H1 (cell line): ENCODE measurements around the gene CABP2. TPM values are rescaled to one million over a fixed set of nuclear protein-coding genes. Genes with fewer than 3 reads are reported as not detected.

Source experiments
- CTCF ChIA-PET: fragments of 300-600 bp; sonication (Branson Sonifier 250); formaldehyde crosslinking; loops from one replicate; lab custom pipeline; 2021; ENCODE audit not compliant: partially characterized antibody; lab: Charles Lee
- POLR2A ChIA-PET: fragments of 300-600 bp; sonication (Branson Sonifier 250); formaldehyde crosslinking; loops from one replicate; lab custom pipeline; 2021; ENCODE audit warnings: inconsistent platforms; ENCODE audit not compliant: partially characterized antibody; lab: Charles Lee
- DNase-seq, 2 experiments: peaks; one replicate each; pipeline versions ENCODE4 v3.0.0 to v3.0.0-alpha.2; 2010 to 2022; ENCODE audit warnings: low spot score in 2 of 2, low read depth in 1 of 2, mixed read lengths in 1 of 2
- FAIRE-seq: peaks from 2 replicates; lab custom pipeline; 2011; peaks lifted over from hg19 to GRCh38; lab: Jason Lieb, UNC
- H2AFZ ChIP-seq: 2 replicates; pipeline ENCODE4 v1.8.1; 2012; ENCODE audit warnings: low read length, inconsistent platforms
- H2AK5ac ChIP-seq: 2 replicates; pipeline ENCODE4 v1.6.1; 2013; ENCODE audit warnings: low read depth, low read length
- H2BK120ac ChIP-seq: replicated peaks from 2 replicates; pipeline ENCODE3; 2013; ENCODE audit warnings: low read depth, low read length, inconsistent platforms
- H2BK12ac ChIP-seq: 2 replicates; pipeline ENCODE4 v1.6.1; 2013; ENCODE audit warnings: low read depth, low read length
- H2BK15ac ChIP-seq: 2 replicates; pipeline ENCODE4 v1.6.1; 2013; ENCODE audit warnings: low read length
- H2BK20ac ChIP-seq: 2 replicates; pipeline ENCODE4 v1.6.1; 2013; ENCODE audit warnings: low read length
- H2BK5ac ChIP-seq: 2 replicates; pipeline ENCODE4 v1.6.1; 2013; ENCODE audit warnings: low read depth, low read length
- H3K14ac ChIP-seq: 2 replicates; pipeline ENCODE4 v1.6.1; 2013; ENCODE audit warnings: inconsistent platforms; ENCODE audit not compliant: insufficient read length
- H3K18ac ChIP-seq: 2 replicates; pipeline ENCODE4 v1.6.1; 2013; ENCODE audit warnings: low read length; ENCODE audit errors: extremely low read depth
- H3K23ac ChIP-seq: 2 replicates; pipeline ENCODE4 v1.6.1; 2013; ENCODE audit warnings: inconsistent platforms; ENCODE audit not compliant: insufficient read length
- H3K23me2 ChIP-seq: 2 replicates; pipeline ENCODE4 v1.6.1; 2013; ENCODE audit warnings: low read depth, low read length
- H3K27ac ChIP-seq: 2 replicates; pipeline ENCODE4 v1.6.1; 2011; ENCODE audit warnings: low read depth, low read length, inconsistent platforms
- H3K27me3 ChIP-seq, 4 experiments: replicated peaks in 1 of 4; 1 replicate in 1 of 4; 2 replicates in 3 of 4; pipeline versions ENCODE4 v1.6.1 to v1.8.1; 2011 to 2013; ENCODE audit warnings: low read length in 3 of 4, mild to moderate bottlenecking in 3 of 4, inconsistent platforms in 2 of 4, mixed read lengths in 2 of 4, moderate library complexity in 1 of 4; ENCODE audit not compliant: control insufficient read depth in 3 of 4, insufficient read depth in 3 of 4; ENCODE audit errors: extremely low read depth in 1 of 4
- H3K36me3 ChIP-seq, 4 experiments: 2 replicates each; pipeline versions ENCODE4 v1.6.1 to v1.8.1; 2011 to 2013; ENCODE audit warnings: mild to moderate bottlenecking in 4 of 4, low read length in 3 of 4, moderate library complexity in 2 of 4, control low read depth in 1 of 4, inconsistent platforms in 1 of 4; ENCODE audit not compliant: insufficient read depth in 4 of 4, control insufficient read depth in 2 of 4
- H3K4ac ChIP-seq: replicated peaks from 2 replicates; pipeline ENCODE3; 2013; ENCODE audit warnings: low read length, low read depth, mixed read lengths, inconsistent platforms; ENCODE audit not compliant: insufficient read length
- H3K4me1 ChIP-seq, 4 experiments: replicated peaks in 1 of 4; 1 replicate in 1 of 4; 2 replicates in 3 of 4; pipeline versions ENCODE4 v1.6.1 to v1.8.1; 2011 to 2013; ENCODE audit warnings: low read length in 3 of 4, inconsistent platforms in 2 of 4, mixed read lengths in 1 of 4; ENCODE audit not compliant: insufficient read depth in 4 of 4, control insufficient read depth in 3 of 4
- H3K4me2 ChIP-seq, 2 experiments: 2 replicates each; pipeline versions ENCODE4 v1.6.1 to v1.8.1; 2011 to 2013; ENCODE audit warnings: low read depth in 2 of 2, low read length in 2 of 2, control low read depth in 1 of 2, inconsistent platforms in 1 of 2, mild to moderate bottlenecking in 1 of 2; ENCODE audit not compliant: insufficient read depth in 1 of 2
- H3K4me3 ChIP-seq, 4 experiments: fragments of 200-600, 300-600 bp in 1 of 4; sonication (generic), shearing (Covaris generic), sonication (Bioruptor Twin) in 1 of 4; 2 replicates each; pipeline versions ENCODE4 v1.5.1 to v1.8.1; 2011 to 2016; ENCODE audit warnings: low read length in 4 of 4, low read depth in 3 of 4, control low read depth in 2 of 4, inconsistent platforms in 2 of 4, mild to moderate bottlenecking in 2 of 4, mixed read lengths in 1 of 4, moderate library complexity in 1 of 4; ENCODE audit not compliant: insufficient read depth in 2 of 4; ENCODE audit errors: extremely low read depth in 1 of 4
- H3K56ac ChIP-seq: replicated peaks from 2 replicates; pipeline ENCODE3; 2013; ENCODE audit warnings: low read depth, mild to moderate bottlenecking, mixed read lengths, low read length, inconsistent platforms; ENCODE audit not compliant: insufficient read length
- H3K79me1 ChIP-seq: 2 replicates; pipeline ENCODE4 v1.6.1; 2013; ENCODE audit warnings: low read depth, low read length, control low read depth
- H3K79me2 ChIP-seq, 2 experiments: 2 replicates each; pipeline versions ENCODE4 v1.6.1 to v1.8.1; 2012 to 2013; ENCODE audit warnings: low read length in 2 of 2, mild to moderate bottlenecking in 2 of 2, inconsistent platforms in 1 of 2; ENCODE audit not compliant: insufficient read depth in 2 of 2, control insufficient read depth in 1 of 2
- H3K9ac ChIP-seq, 4 experiments: replicated peaks in 1 of 4; 1 replicate in 1 of 4; 2 replicates in 3 of 4; pipeline versions ENCODE4 v1.6.1 to v1.8.1; 2011 to 2013; ENCODE audit warnings: low read depth in 3 of 4, low read length in 3 of 4, control low read depth in 2 of 4, mild to moderate bottlenecking in 2 of 4, moderate library complexity in 2 of 4, inconsistent platforms in 1 of 4; ENCODE audit errors: extremely low read depth in 1 of 4
- H3K9me3 ChIP-seq, 2 experiments: 2 replicates each; pipeline versions ENCODE4 v1.6.1 to v1.8.1; 2012 to 2013; ENCODE audit warnings: mild to moderate bottlenecking in 2 of 2, moderate library complexity in 2 of 2, control low read depth in 1 of 2, inconsistent platforms in 1 of 2, low read depth in 1 of 2, low read length in 1 of 2, mixed read lengths in 1 of 2; ENCODE audit not compliant: insufficient read depth in 2 of 2
- H4K20me1 ChIP-seq, 2 experiments: replicated peaks in 1 of 2; 2 replicates each; pipeline versions ENCODE3 to v1.8.1; 2011 to 2013; ENCODE audit warnings: inconsistent platforms in 2 of 2, low read length in 2 of 2, mild to moderate bottlenecking in 1 of 2; ENCODE audit not compliant: insufficient read depth in 2 of 2, control insufficient read depth in 1 of 2
- H4K5ac ChIP-seq: 2 replicates; pipeline ENCODE4 v1.6.1; 2013; ENCODE audit warnings: low read length, low read depth, mixed read lengths, inconsistent platforms; ENCODE audit not compliant: insufficient read length
- H4K8ac ChIP-seq: 2 replicates; pipeline ENCODE4 v1.8.0; 2013; ENCODE audit warnings: mild to moderate bottlenecking, moderate library complexity, low read length, inconsistent platforms; ENCODE audit not compliant: insufficient read depth; ENCODE audit errors: extremely low read depth
- H4K91ac ChIP-seq: replicated peaks from 2 replicates; pipeline ENCODE3; 2013; ENCODE audit warnings: low read length, mixed read lengths, inconsistent platforms; ENCODE audit not compliant: insufficient read length
- CBX5 ChIP-seq: fragments of 300-800, 300-1000 bp; sonication (generic); IDR thresholded peaks from 2 replicates; pipeline ENCODE4 v1.7.1; 2016; ENCODE audit warnings: antibody characterized with exemption, low read length, low read depth
- EGR1 ChIP-seq: IDR thresholded peaks from 2 replicates; pipeline ENCODE4 v1.6.1; 2011; ENCODE audit warnings: low read depth, low read length, borderline replicate concordance
- MAX ChIP-seq: IDR thresholded peaks from 2 replicates; pipeline ENCODE4 v1.6.1; 2012; ENCODE audit warnings: inconsistent platforms
- SP4 ChIP-seq: IDR thresholded peaks from 2 replicates; pipeline ENCODE4 v1.6.1; 2012; ENCODE audit warnings: low read length, inconsistent platforms
- WGBS, 2 experiments: shearing (Covaris generic) in 1 of 2; methylation state at CpG; one replicate each; pipeline versions ENCODE4 v1.1.6 to v1.1.7; 2013 to 2015; ENCODE audit warnings: low lambda C conversion rate in 2 of 2, mixed read lengths in 2 of 2, inconsistent platforms in 1 of 2, low coverage in 1 of 2, missing lambda C conversion rate in 1 of 2; ENCODE audit not compliant: insufficient replicate concordance in 2 of 2, insufficient coverage in 1 of 2, insufficient read length in 1 of 2; ENCODE audit errors: extremely low coverage in 1 of 2, missing lambda C conversion rate in 1 of 2; 5-methylcytosine and 5-hydroxymethylcytosine counted together
- polyA plus RNA-seq, 7 experiments: library from polyadenylated mRNA; depleted of rRNA in 3 of 7; stranded (reverse) in 5 of 7; unstranded in 2 of 7; fragments of >200 nt in 5 of 7; fragments of 200-250 nt in 2 of 7; gene quantifications; 1 replicate in 5 of 7; 2 replicates in 1 of 7; 4 replicates in 1 of 7; pipeline versions ENCODE4 v1.2.1 to v1.2.3, GENCODE V29; 2011 to 2013; ENCODE audit warnings: missing spikeins in 2 of 7, mixed read lengths in 2 of 7
- total RNA-seq: library from RNA; stranded (reverse); fragmentation: NEBNext Ultra II Directional; extraction: Animal tissue kit (Norgen Biotek cat#: 25700); gene quantifications from 2 replicates; pipeline ENCODE4 v1.2.1, GENCODE V29; 2021
- TF ChIP-seq, protein P1 (sequence below): IDR thresholded peaks from 2 replicates; pipeline ENCODE4 v1.6.1; 2011; ENCODE audit warnings: low read depth, mild to moderate bottlenecking, low read length; ENCODE audit not compliant: insufficient read depth
- TF ChIP-seq, protein P2 (sequence below): IDR thresholded peaks from 2 replicates; pipeline ENCODE4 v1.6.1; 2012; ENCODE audit warnings: inconsistent platforms

Gene CABP2
- total and polyA plus RNA-seq, 2 of the 8 experiments (the other 6 are each of a cell fraction or from before 2014, with no cell fraction given) = not detected

GRCh38 chr11:67572305-67572704 is 49.1 kb upstream of the CABP2 start:
- Histone ChIP-seq H3K4me2 (no peak overlapping the region), H3K56ac (no peak overlapping the region), H3K23ac (no peak overlapping the region), H3K27me3 (no peaks in the 10 kb centered on the region; a peak in 1 of 7 replicates), H3K79me1 (no peaks in the 10 kb centered on the region), H3K14ac (no peak overlapping the region), H4K8ac (no peak overlapping the region), H4K91ac (no peak overlapping the region), H2BK5ac (no peak overlapping the region), H3K4me3 (no peak overlapping the region), H3K79me2 (no peaks in the 10 kb centered on the region), H3K4ac (no peak overlapping the region), H2BK20ac (no peak overlapping the region), H4K20me1 (no peaks in the 10 kb centered on the region), H3K18ac (no peak overlapping the region), H2BK120ac (no peak overlapping the region), H3K9me3 (peaks cover 0 to 4% of the 10 kb centered on the region in 2 experiments; a peak in 1 of 4 replicates), H2AK5ac (no peak overlapping the region), H2AFZ (no peak overlapping the region), H3K9ac (no peak overlapping the region), H4K5ac (no peak overlapping the region), H3K27ac (no peak overlapping the region), H3K4me1 (peaks cover 0 to 1% (median 0%) of the 10 kb centered on the region in 4 experiments; a peak in 1 of 7 replicates), H2BK15ac (no peak overlapping the region), H3K36me3 (no peaks in the 10 kb centered on the region), H3K23me2 (no peaks in the 10 kb centered on the region), H2BK12ac (no peak overlapping the region)
- ChIA-PET CTCF (interaction anchor here (0.8 to 10.9 kb wide), 24 partner anchors 11 to 221 kb away, joined by 3 to 97 read pairs (median 4); partner anchors contain the start of gene GSTP1), POLR2A (interaction anchor here (1.0 to 3.9 kb wide), 6 partner anchors 12 to 56 kb away, joined by 3 to 35 read pairs (median 4); partner anchors contain the start of gene GSTP1)
- peak; percentile 51; the same call in 1 of the 2 replicates for TF ChIP-seq EGR1
- TF ChIP-seq MAX = peak; percentile 79
- no peak for TF ChIP-seq CBX5
- TF ChIP-seq, protein P1, sequence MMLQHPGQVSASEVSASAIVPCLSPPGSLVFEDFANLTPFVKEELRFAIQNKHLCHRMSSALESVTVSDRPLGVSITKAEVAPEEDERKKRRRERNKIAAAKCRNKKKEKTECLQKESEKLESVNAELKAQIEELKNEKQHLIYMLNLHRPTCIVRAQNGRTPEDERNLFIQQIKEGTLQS = no peak
- TF ChIP-seq, protein P2, sequence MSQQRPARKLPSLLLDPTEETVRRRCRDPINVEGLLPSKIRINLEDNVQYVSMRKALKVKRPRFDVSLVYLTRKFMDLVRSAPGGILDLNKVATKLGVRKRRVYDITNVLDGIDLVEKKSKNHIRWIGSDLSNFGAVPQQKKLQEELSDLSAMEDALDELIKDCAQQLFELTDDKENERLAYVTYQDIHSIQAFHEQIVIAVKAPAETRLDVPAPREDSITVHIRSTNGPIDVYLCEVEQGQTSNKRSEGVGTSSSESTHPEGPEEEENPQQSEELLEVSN = peak; percentile 93
- TF ChIP-seq SP4 = no peak
- DNase-seq = no peak
- WGBS, 2 experiments = 48% methylated on average over 5 of the region's 5 CpGs; no CpG with 5 or more reads in 1 of the 2 experiments
- no peak for FAIRE-seq
